Prostate gland (tissue), 2 donors: ENCODE measurements around the gene TEAD3.

ENCODE experiments used
- POLR2AphosphoS5 ChIP-seq: sonication (generic); formaldehyde crosslinking; IDR thresholded peaks from one replicate; pipeline ENCODE4 v1.6.1; 2017; ENCODE audit warnings: antibody characterized with exemption
- TF ChIP-seq, protein P1 (sequence below), 4 experiments: fragments of 200-600 bp in 2 of 4; fragments of 450-650 bp in 2 of 4; sonication (generic) in 2 of 4; IDR thresholded peaks; 1 replicate in 3 of 4; 2 replicates in 1 of 4; pipeline ENCODE4 v1.5.1; 2016 to 2019; ENCODE audit warnings: antibody characterized with exemption in 4 of 4, mild to moderate bottlenecking in 2 of 4, moderate library complexity in 2 of 4

GRCh38 chr6:35512006-35512405, 15.1 kb upstream of the TEAD3 start:
- TF ChIP-seq, protein P1, sequence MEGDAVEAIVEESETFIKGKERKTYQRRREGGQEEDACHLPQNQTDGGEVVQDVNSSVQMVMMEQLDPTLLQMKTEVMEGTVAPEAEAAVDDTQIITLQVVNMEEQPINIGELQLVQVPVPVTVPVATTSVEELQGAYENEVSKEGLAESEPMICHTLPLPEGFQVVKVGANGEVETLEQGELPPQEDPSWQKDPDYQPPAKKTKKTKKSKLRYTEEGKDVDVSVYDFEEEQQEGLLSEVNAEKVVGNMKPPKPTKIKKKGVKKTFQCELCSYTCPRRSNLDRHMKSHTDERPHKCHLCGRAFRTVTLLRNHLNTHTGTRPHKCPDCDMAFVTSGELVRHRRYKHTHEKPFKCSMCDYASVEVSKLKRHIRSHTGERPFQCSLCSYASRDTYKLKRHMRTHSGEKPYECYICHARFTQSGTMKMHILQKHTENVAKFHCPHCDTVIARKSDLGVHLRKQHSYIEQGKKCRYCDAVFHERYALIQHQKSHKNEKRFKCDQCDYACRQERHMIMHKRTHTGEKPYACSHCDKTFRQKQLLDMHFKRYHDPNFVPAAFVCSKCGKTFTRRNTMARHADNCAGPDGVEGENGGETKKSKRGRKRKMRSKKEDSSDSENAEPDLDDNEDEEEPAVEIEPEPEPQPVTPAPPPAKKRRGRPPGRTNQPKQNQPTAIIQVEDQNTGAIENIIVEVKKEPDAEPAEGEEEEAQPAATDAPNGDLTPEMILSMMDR (IDR thresholded peaks at IDR 0.05): no peak
- no peak for TF ChIP-seq POLR2AphosphoS5
